C4-2B (cell line): Measurements from ENCODE around the gene HNF4A.

Source experiments
- ZFX ChIP-seq: fragments of 450-650 bp; IDR thresholded peaks from 2 replicates; pipeline ENCODE4 v1.6.1; 2017
- TF ChIP-seq, protein P1 (sequence below): fragments of 450-650 bp; conservative IDR thresholded peaks from 2 replicates; pipeline ENCODE4 v1.5.1; 2017; ENCODE audit warnings: mild to moderate bottlenecking

GRCh38 chr20:44430270-44431065 lies 75.0 kb downstream of the HNF4A start:
- TF ChIP-seq, protein P1, sequence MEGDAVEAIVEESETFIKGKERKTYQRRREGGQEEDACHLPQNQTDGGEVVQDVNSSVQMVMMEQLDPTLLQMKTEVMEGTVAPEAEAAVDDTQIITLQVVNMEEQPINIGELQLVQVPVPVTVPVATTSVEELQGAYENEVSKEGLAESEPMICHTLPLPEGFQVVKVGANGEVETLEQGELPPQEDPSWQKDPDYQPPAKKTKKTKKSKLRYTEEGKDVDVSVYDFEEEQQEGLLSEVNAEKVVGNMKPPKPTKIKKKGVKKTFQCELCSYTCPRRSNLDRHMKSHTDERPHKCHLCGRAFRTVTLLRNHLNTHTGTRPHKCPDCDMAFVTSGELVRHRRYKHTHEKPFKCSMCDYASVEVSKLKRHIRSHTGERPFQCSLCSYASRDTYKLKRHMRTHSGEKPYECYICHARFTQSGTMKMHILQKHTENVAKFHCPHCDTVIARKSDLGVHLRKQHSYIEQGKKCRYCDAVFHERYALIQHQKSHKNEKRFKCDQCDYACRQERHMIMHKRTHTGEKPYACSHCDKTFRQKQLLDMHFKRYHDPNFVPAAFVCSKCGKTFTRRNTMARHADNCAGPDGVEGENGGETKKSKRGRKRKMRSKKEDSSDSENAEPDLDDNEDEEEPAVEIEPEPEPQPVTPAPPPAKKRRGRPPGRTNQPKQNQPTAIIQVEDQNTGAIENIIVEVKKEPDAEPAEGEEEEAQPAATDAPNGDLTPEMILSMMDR: no peak
- TF ChIP-seq ZFX: no peak
